ENCODE data around the gene MMAB. TPM values are rescaled to one million over a fixed set of nuclear protein-coding genes. Genes with fewer than 3 reads are reported as not detected.

The MMAB gene
- total RNA-seq, 1 donor = 34.4 TPM

DNA sequence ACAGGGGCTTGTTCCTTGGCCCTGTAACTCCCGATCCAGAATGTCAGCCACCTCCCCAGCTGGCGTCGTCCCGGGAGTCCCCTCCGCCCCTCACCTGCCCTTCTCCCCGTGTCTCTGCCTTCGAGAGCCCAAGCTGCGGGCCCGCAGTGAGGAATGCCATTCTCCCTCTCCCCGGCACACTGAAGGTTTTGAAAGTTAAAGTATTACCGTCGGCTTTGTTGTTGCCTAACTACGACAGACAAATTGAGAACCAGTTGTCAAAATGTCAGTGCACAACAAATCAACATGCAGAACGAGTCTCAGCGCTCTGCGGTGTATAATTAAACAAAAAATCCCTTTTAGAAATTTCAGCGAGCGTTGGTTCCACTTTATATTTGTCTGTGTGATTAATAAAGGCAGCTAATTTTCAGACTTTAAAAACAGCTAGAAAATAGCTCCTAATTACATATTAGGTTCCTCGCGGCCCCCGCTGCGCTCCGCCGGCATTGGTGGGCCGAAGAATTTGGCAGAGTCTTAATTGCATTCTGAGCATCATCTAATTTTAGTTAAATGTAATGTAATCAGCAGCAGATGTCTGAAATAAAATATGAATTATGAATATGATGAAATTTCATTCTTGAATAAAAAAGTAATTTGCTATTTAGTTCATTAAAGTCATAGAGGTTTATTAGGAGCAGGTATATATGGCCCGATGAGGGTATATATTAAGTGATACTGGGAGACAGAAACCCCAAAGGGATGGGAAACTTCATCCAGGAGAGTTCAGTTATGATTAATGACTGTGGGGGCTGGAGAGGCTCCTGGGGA, 40.5 kb upstream of the MMAB start:
- peak; percentile 75 for DNase-seq (ENCODE audit: insufficient read length, low spot score, missing footprints)
- peaks cover 44% of the 10 kb centered on the region for H3K27me3 ChIP-seq (ENCODE audit: insufficient read depth, low read length)
- no peaks in the 10 kb centered on the region for H3K9me3 ChIP-seq (ENCODE audit: low read depth, low read length)
- no peaks in the 10 kb centered on the region for H3K79me2 ChIP-seq (ENCODE audit: insufficient read depth, low read length)
- H3K4me2 ChIP-seq (ENCODE audit: insufficient read depth, low read length) = no peak overlapping the region
- no peaks in the 10 kb centered on the region for H3K36me3 ChIP-seq (ENCODE audit: insufficient read depth, low read length)
- H3K4me1 ChIP-seq (ENCODE audit: insufficient read depth, low read length) = no peaks in the 10 kb centered on the region
- H3K4me3 ChIP-seq (ENCODE audit: insufficient read depth, low read length) = no peak overlapping the region
- no peak overlapping the region for H3K27ac ChIP-seq (ENCODE audit: low read depth, low read length)
- no peak overlapping the region for H2AFZ ChIP-seq (ENCODE audit: low read length)
- H4K20me1 ChIP-seq (ENCODE audit: insufficient read depth, low read length) = no peaks in the 10 kb centered on the region
- TF ChIP-seq, protein P1, sequence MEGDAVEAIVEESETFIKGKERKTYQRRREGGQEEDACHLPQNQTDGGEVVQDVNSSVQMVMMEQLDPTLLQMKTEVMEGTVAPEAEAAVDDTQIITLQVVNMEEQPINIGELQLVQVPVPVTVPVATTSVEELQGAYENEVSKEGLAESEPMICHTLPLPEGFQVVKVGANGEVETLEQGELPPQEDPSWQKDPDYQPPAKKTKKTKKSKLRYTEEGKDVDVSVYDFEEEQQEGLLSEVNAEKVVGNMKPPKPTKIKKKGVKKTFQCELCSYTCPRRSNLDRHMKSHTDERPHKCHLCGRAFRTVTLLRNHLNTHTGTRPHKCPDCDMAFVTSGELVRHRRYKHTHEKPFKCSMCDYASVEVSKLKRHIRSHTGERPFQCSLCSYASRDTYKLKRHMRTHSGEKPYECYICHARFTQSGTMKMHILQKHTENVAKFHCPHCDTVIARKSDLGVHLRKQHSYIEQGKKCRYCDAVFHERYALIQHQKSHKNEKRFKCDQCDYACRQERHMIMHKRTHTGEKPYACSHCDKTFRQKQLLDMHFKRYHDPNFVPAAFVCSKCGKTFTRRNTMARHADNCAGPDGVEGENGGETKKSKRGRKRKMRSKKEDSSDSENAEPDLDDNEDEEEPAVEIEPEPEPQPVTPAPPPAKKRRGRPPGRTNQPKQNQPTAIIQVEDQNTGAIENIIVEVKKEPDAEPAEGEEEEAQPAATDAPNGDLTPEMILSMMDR (IDR thresholded peaks at IDR 0.05; ENCODE audit: extremely low read depth, low read depth, low read length) = no peak

DNA sequence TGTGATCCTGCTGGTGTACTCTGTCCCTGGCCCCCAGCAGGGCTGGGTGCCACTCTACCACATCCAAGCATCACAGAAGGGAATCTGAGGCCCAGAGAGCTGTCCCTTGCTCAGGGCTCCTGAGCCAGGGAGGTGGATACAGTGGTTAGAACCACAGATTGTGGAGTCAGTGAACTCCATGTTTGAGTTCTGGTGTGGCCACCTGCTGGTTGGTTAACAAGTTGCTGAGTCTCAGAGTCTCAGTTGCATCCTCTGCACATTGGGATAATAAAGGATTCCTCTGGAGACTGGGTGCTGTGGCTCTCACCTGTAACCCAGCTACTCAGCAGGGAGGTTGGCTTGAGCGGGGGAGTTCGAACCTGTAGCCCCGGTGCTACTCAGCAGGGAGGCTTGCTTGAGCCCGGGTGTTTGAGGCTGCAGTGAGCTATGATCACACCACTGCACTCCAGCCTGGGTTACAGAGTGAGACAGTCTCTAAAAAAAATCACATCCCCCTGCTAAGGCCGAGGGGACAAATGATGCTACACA, 39.7 kb upstream of the MMAB start:
- TF ChIP-seq, protein P1 (IDR thresholded peaks at IDR 0.05; ENCODE audit: extremely low read depth, low read depth, low read length) = peak; percentile 39
- Histone ChIP-seq H3K36me3 (ENCODE audit: insufficient read depth, low read length) (no peaks in the 10 kb centered on the region), H3K79me2 (ENCODE audit: insufficient read depth, low read length) (no peaks in the 10 kb centered on the region), H3K9me3 (ENCODE audit: low read depth, low read length) (no peaks in the 10 kb centered on the region), H4K20me1 (ENCODE audit: insufficient read depth, low read length) (no peaks in the 10 kb centered on the region), H2AFZ (ENCODE audit: low read length) (no peak overlapping the region), H3K4me2 (ENCODE audit: insufficient read depth, low read length) (no peak overlapping the region), H3K4me3 (ENCODE audit: insufficient read depth, low read length) (no peak overlapping the region), H3K4me1 (ENCODE audit: insufficient read depth, low read length) (no peaks in the 10 kb centered on the region), H3K27me3 (ENCODE audit: insufficient read depth, low read length) (peaks cover 44% of the 10 kb centered on the region), H3K27ac (ENCODE audit: low read depth, low read length) (no peak overlapping the region)
- DNase-seq (ENCODE audit: insufficient read length, low spot score, missing footprints) = peak; percentile 91

DNA sequence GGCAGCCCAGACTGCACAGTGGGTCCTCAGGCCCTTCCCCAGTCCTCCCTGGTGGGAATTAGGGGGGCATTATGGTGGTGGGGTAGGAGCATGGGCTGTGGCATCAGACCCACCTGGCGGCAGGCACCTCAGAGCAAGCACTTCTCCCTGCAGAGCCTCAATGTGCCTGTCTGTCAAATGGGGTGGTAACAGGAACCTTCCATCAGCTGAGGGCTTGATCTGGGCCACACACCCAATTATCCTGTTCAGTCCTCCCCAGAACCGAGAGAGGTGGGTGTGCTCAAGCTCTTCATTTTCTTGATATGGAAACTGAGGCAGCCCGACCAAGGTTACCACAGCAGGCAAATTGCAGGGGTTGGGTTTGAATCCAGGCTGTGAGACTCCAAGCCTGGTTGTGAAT, 38.7 kb upstream of the MMAB start:
- TF ChIP-seq, protein P1 (IDR thresholded peaks at IDR 0.05; ENCODE audit: extremely low read depth, low read depth, low read length) = no peak
- no peaks in the 10 kb centered on the region for H3K4me1 ChIP-seq (ENCODE audit: insufficient read depth, low read length)
- H2AFZ ChIP-seq (ENCODE audit: low read length) = no peak overlapping the region
- no peak overlapping the region for H3K27ac ChIP-seq (ENCODE audit: low read depth, low read length)
- H3K79me2 ChIP-seq (ENCODE audit: insufficient read depth, low read length) = no peaks in the 10 kb centered on the region
- no peaks in the 10 kb centered on the region for H3K9me3 ChIP-seq (ENCODE audit: low read depth, low read length)
- H3K27me3 ChIP-seq (ENCODE audit: insufficient read depth, low read length) = peaks cover 42% of the 10 kb centered on the region
- no peaks in the 10 kb centered on the region for H3K36me3 ChIP-seq (ENCODE audit: insufficient read depth, low read length)
- DNase-seq (ENCODE audit: insufficient read length, low spot score, missing footprints) = peak; percentile 54
- no peaks in the 10 kb centered on the region for H4K20me1 ChIP-seq (ENCODE audit: insufficient read depth, low read length)
- no peak overlapping the region for H3K4me2 ChIP-seq (ENCODE audit: insufficient read depth, low read length)
- H3K4me3 ChIP-seq (ENCODE audit: insufficient read depth, low read length) = no peak overlapping the region

DNA sequence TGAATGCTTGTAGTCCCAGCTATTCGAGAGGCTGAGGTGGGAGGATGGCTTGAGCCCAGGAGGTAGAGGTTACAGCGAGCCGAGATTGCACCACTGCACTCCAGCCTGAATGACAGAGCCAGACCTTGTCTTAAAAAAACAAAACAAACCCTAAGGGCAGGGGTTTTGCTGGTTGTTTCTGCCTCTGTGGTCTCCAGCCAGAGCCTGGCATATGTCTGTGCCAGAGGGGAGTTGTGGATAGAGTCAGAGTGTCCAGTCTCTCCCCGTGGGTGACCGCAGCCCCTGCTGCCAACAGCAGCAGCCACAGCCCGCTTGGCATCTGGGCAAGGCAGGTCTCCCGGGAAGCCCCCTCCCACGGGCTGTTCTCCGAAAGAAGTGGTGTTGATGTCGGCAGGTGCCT, 37.9 kb upstream of the MMAB start:
- TF ChIP-seq, protein P1 (IDR thresholded peaks at IDR 0.05; ENCODE audit: extremely low read depth, low read depth, low read length) = no peak
- H3K27me3 ChIP-seq (ENCODE audit: insufficient read depth, low read length) = peaks cover 36% of the 10 kb centered on the region

More for the DNA sequence above, 37.9 kb upstream of the MMAB start:
- Histone ChIP-seq H2AFZ (ENCODE audit: low read length) (no peak overlapping the region), H3K9me3 (ENCODE audit: low read depth, low read length) (no peaks in the 10 kb centered on the region), H3K79me2 (ENCODE audit: insufficient read depth, low read length) (no peaks in the 10 kb centered on the region), H3K27ac (ENCODE audit: low read depth, low read length) (no peak overlapping the region), H4K20me1 (ENCODE audit: insufficient read depth, low read length) (no peaks in the 10 kb centered on the region), H3K4me3 (ENCODE audit: insufficient read depth, low read length) (no peak overlapping the region), H3K36me3 (ENCODE audit: insufficient read depth, low read length) (no peaks in the 10 kb centered on the region), H3K4me1 (ENCODE audit: insufficient read depth, low read length) (no peaks in the 10 kb centered on the region), H3K4me2 (ENCODE audit: insufficient read depth, low read length) (no peak overlapping the region)
- DNase-seq (ENCODE audit: insufficient read length, low spot score, missing footprints) = peak; percentile 85
